B cell (primary cell): Measurements from ENCODE around the gene FBXW9. TPM values are rescaled to one million over a fixed set of nuclear protein-coding genes. Genes with fewer than 3 reads are reported as not detected.

Experiments
- ATAC-seq: fragments of 200-7000 bp; cut with Tn5 transposase; one replicate; pipeline ENCODE4 v1.10.0; 2021; ENCODE audit warnings: low read depth, mild to moderate bottlenecking, moderate number of reproducible peaks, moderate library complexity
- CTCF ChIA-PET: fragments of 350-600 bp; sonication (Branson Sonifier 250); formaldehyde crosslinking; loops from one replicate; lab custom pipeline; 2021; ENCODE audit warnings: antibody characterized with exemption, inconsistent platforms; lab: Charles Lee
- POLR2A ChIA-PET: fragments of 350-600 bp; sonication (Branson Sonifier 250); formaldehyde crosslinking; loops from one replicate; lab custom pipeline; 2021; ENCODE audit warnings: antibody characterized with exemption; lab: Charles Lee
- DNase-seq: peaks from one replicate; pipeline ENCODE4 v3.0.0; 2013
- H2AFZ ChIP-seq: 2 replicates; pipeline ENCODE4 v1.6.1; 2012; ENCODE audit warnings: mild to moderate bottlenecking, low read depth, low read length; ENCODE audit not compliant: insufficient read depth, poor library complexity, severe bottlenecking
- H3K27ac ChIP-seq, 2 donors: 1 replicate in 1 of 2; 2 replicates in 1 of 2; pipeline ENCODE4 v1.5.1; 2012 to 2013; ENCODE audit warnings: low read length in 2 of 2, mild to moderate bottlenecking in 2 of 2, moderate library complexity in 1 of 2
- H3K27me3 ChIP-seq, 4 experiments: fragments of 200-600 bp in 1 of 4; sonication (generic) in 1 of 4; replicated peaks in 1 of 4; 1 replicate in 2 of 4; 2 replicates in 2 of 4; pipeline versions ENCODE4 v1.6.1 to v1.7.0; 2013 to 2016; ENCODE audit warnings: low read length in 3 of 4, mild to moderate bottlenecking in 2 of 4, mixed read lengths in 1 of 4, moderate library complexity in 1 of 4; ENCODE audit not compliant: insufficient read depth in 4 of 4, control insufficient read depth in 3 of 4; ENCODE audit errors: control extremely low read depth in 1 of 4
- H3K36me3 ChIP-seq, 2 experiments: replicated peaks in 1 of 2; 1 replicate in 1 of 2; 2 replicates in 1 of 2; pipeline versions ENCODE4 v1.6.1 to v1.7.1; 2013; ENCODE audit warnings: low read length in 1 of 2; ENCODE audit not compliant: insufficient read depth in 2 of 2, control insufficient read depth in 1 of 2; ENCODE audit errors: control extremely low read depth in 1 of 2, extremely low read depth in 1 of 2
- H3K4me1 ChIP-seq, 2 donors: fragments of 200-600 bp in 1 of 2; sonication (generic) in 1 of 2; 1 replicate in 1 of 2; 2 replicates in 1 of 2; pipeline versions ENCODE4 v1.5.1 to v1.6.1; 2013 to 2017; ENCODE audit warnings: low read length in 2 of 2; ENCODE audit not compliant: control insufficient read depth in 2 of 2, insufficient read depth in 2 of 2
- H3K4me2 ChIP-seq: replicated peaks from 2 replicates; pipeline ENCODE3; 2012; ENCODE audit warnings: mild to moderate bottlenecking, low read depth, low read length; ENCODE audit not compliant: poor library complexity, severe bottlenecking
- H3K4me3 ChIP-seq, 5 experiments: fragments of 200-600 bp in 1 of 5; sonication (generic) in 1 of 5; 1 replicate in 3 of 5; 2 replicates in 2 of 5; pipeline versions ENCODE4 v1.5.1 to v1.7.0; 2011 to 2016; ENCODE audit warnings: low read length in 4 of 5, mild to moderate bottlenecking in 4 of 5, low read depth in 2 of 5, control low read depth in 1 of 5, moderate library complexity in 1 of 5; ENCODE audit not compliant: insufficient read depth in 1 of 5; ENCODE audit errors: control extremely low read depth in 1 of 5, extremely low read depth in 1 of 5
- H3K79me2 ChIP-seq: fragments of 200-600 bp; sonication (generic); one replicate; pipeline ENCODE4 v1.6.0; 2016; ENCODE audit warnings: low read length; ENCODE audit not compliant: control insufficient read depth, insufficient read depth
- H3K9ac ChIP-seq: fragments of 200-600 bp; sonication (generic); 2 replicates; pipeline ENCODE4 v1.6.1; 2017; ENCODE audit warnings: mild to moderate bottlenecking, low read length, moderate library complexity
- H3K9me3 ChIP-seq, 3 donors: one replicate each; pipeline versions ENCODE4 v1.6.1 to v1.7.1; 2013; ENCODE audit warnings: low read length in 2 of 3; ENCODE audit not compliant: control insufficient read depth in 2 of 3, insufficient read depth in 1 of 3; ENCODE audit errors: control extremely low read depth in 1 of 3
- H4K20me1 ChIP-seq: 2 replicates; pipeline ENCODE4 v1.6.0; 2012; ENCODE audit warnings: mild to moderate bottlenecking, low read length; ENCODE audit not compliant: insufficient read depth, control insufficient read depth, poor library complexity, severe bottlenecking
- H3K27ac Mint-ChIP-seq: one replicate; pipeline ENCODE4 v1.8.0; 2021; ENCODE audit warnings: mixed read lengths
- H3K27me3 Mint-ChIP-seq: one replicate; pipeline ENCODE4 v1.8.0; 2021; ENCODE audit warnings: mixed read lengths
- H3K4me1 Mint-ChIP-seq: one replicate; pipeline ENCODE4 v1.8.0; 2021; ENCODE audit warnings: mixed read lengths
- H3K4me3 Mint-ChIP-seq: one replicate; pipeline ENCODE4 v1.8.0; 2021; ENCODE audit warnings: mixed read lengths
- H3K9me3 Mint-ChIP-seq: one replicate; pipeline ENCODE4 v1.8.0; 2022; ENCODE audit warnings: mixed read lengths; ENCODE audit not compliant: insufficient read depth
- CTCF ChIP-seq: fragments of 200-600 bp; IDR thresholded peaks from one replicate; pipeline ENCODE4 v1.8.0; 2022; ENCODE audit warnings: antibody characterized with exemption, mild to moderate bottlenecking
- EZH2 ChIP-seq: IDR thresholded peaks from 2 replicates; pipeline ENCODE4 v1.6.1; 2012; ENCODE audit warnings: borderline replicate concordance, low read depth, mild to moderate bottlenecking, moderate library complexity, low read length; ENCODE audit not compliant: insufficient read depth, poor library complexity, severe bottlenecking
- WGBS: methylation state at CpG from one replicate; pipeline ENCODE4 v1.1.5; 2013; ENCODE audit warnings: missing lambda C conversion rate; ENCODE audit not compliant: insufficient coverage; 5-methylcytosine and 5-hydroxymethylcytosine counted together
- intact Hi-C: fragments of 100-400 bp; cut with micrococcal nuclease; formaldehyde crosslinking; loops from one replicate; pipeline ENCODE4 v1.10.0; 2022
- polyA plus RNA-seq: library from polyadenylated mRNA; depleted of rRNA; stranded (reverse); fragments of >200 nt; gene quantifications from 2 replicates; pipeline ENCODE4 v1.2.3, GENCODE V29; 2012
- total RNA-seq, 2 donors: library from RNA; stranded (reverse); fragments of 120-200 nt in 1 of 2; gene quantifications; 1 replicate in 1 of 2; 2 replicates in 1 of 2; pipeline versions ENCODE4 v1.2.3 to v1.2.4, GENCODE V29; 2013 to 2022

FBXW9 gene
- total and polyA plus RNA-seq, 2 donors (not counting 1 experiment from before 2014, with no cell fraction given): 4.7 TPM

GRCh38 chr19:12711187-12711586, 14.8 kb upstream of the FBXW9 start:
- Histone ChIP-seq H3K4me3 (no peak overlapping the region), H3K4me2 (no peak overlapping the region), H3K9me3 (no peaks in the 10 kb centered on the region), H3K27me3 (no peaks in the 10 kb centered on the region), H3K4me1 (no peaks in the 10 kb centered on the region), H3K9ac (no peak overlapping the region), H3K79me2 (peaks cover 13% of the 10 kb centered on the region), H2AFZ (no peak overlapping the region), H3K36me3 (peaks cover 0 to 46% of the 10 kb centered on the region in 2 experiments), H3K27ac (no peak overlapping the region), H4K20me1 (no peaks in the 10 kb centered on the region)
- no peaks in the 10 kb centered on the region for H3K4me1 Mint-ChIP-seq
- H3K9me3 Mint-ChIP-seq: no peaks in the 10 kb centered on the region
- intact Hi-C loops: no loop called here
- ATAC-seq (no peak), DNase-seq (no peak)
- 96% methylated on average over 12 of the region's 17 CpGs for whole genome bisulfite sequencing
- no peak overlapping the region for H3K27ac Mint-ChIP-seq
- TF ChIP-seq CTCF (no peak), EZH2 (no peak)
- no peaks in the 10 kb centered on the region for H3K27me3 Mint-ChIP-seq
- ChIA-PET POLR2A (no interaction called here), CTCF (interaction anchor here (0.6 to 0.9 kb wide), 4 partner anchors 17 to 94 kb away, joined by 3 to 4 read pairs (median 4); no protein-coding TSS in a partner anchor)
- H3K4me3 Mint-ChIP-seq: no peak overlapping the region

- H3K4me3 ChIP-seq: no peak overlapping the region
- H4K20me1 ChIP-seq: no peaks in the 10 kb centered on the region
- Mint-ChIP-seq H3K27me3 (no peaks in the 10 kb centered on the region), H3K27ac (no peak overlapping the region), H3K4me1 (no peaks in the 10 kb centered on the region), H3K4me3 (no peak overlapping the region), H3K9me3 (no peaks in the 10 kb centered on the region)
- no peak for TF ChIP-seq EZH2
- no peak for TF ChIP-seq CTCF
- H3K79me2 ChIP-seq: peaks cover 3% of the 10 kb centered on the region
- H3K4me2 ChIP-seq: no peak overlapping the region
- H3K9ac ChIP-seq: no peak overlapping the region
- ATAC-seq: no peak
- no peak for DNase-seq
- no peaks in the 10 kb centered on the region for H3K27me3 ChIP-seq
- ChIA-PET POLR2A (no interaction called here), CTCF (interaction anchor here (0.7 to 1.1 kb wide), 3 partner anchors 9 to 1964 kb away, joined by 3 read pairs; no protein-coding TSS in a partner anchor)
- 100% methylated on average over 7 of the region's 8 CpGs for WGBS
- H3K4me1 ChIP-seq: no peaks in the 10 kb centered on the region
- peaks cover 2 to 54% of the 10 kb centered on the region in 2 experiments for H3K36me3 ChIP-seq
- H3K9me3 ChIP-seq: no peaks in the 10 kb centered on the region
- intact Hi-C loops: no loop called here
- no peak overlapping the region for H3K27ac ChIP-seq
- no peak overlapping the region for H2AFZ ChIP-seq
These were observed 12.2 kb upstream of the FBXW9 start for GRCh38 chr19:12708641-12709040.
